OCI-LY3 (cell line): Measurements from ENCODE around the gene HERPUD1.

Experiments used
- EZH2phosphoT487 ChIP-seq: fragments of 200-600 bp; shearing (Covaris generic); IDR thresholded peaks from 2 replicates; pipeline ENCODE4 v1.6.1; 2018; ENCODE audit warnings: antibody characterized with exemption, mixed run types, low read depth
- TF ChIP-seq, protein P1 (sequence below): fragments of 200-600, 300-600 bp; sonication (generic); IDR thresholded peaks from 2 replicates; pipeline ENCODE4 v1.5.1; 2014; ENCODE audit warnings: antibody characterized with exemption, low read length, low read depth

DNA sequence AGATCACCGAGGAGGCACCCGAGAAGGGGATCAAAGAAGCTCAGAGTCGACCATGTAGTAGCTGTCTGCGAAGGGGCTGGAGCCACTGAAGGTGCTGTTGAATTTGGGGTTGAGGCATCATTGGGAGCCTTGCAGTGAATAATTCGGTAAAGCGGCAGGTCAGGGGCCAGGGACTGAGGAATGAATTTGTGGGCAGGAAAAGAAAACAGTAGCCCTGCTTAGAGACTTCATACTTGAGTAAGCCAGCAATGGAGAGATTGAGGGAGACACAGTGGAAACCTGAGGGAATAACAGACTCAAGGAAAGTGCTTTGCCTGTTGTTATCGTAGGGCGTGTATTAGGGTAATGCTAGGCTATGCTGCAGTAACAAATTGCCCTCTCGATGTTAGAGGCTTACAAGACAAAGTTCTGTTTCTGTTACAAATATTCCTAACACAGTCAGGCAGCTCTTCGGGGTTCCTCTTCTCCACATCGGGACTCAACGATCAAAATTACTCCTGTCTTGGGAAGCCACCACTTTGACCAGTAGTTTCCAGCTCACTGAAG, 13.4 kb upstream of the HERPUD1 start:
- TF ChIP-seq, protein P1, sequence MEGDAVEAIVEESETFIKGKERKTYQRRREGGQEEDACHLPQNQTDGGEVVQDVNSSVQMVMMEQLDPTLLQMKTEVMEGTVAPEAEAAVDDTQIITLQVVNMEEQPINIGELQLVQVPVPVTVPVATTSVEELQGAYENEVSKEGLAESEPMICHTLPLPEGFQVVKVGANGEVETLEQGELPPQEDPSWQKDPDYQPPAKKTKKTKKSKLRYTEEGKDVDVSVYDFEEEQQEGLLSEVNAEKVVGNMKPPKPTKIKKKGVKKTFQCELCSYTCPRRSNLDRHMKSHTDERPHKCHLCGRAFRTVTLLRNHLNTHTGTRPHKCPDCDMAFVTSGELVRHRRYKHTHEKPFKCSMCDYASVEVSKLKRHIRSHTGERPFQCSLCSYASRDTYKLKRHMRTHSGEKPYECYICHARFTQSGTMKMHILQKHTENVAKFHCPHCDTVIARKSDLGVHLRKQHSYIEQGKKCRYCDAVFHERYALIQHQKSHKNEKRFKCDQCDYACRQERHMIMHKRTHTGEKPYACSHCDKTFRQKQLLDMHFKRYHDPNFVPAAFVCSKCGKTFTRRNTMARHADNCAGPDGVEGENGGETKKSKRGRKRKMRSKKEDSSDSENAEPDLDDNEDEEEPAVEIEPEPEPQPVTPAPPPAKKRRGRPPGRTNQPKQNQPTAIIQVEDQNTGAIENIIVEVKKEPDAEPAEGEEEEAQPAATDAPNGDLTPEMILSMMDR = no peak
- no peak for TF ChIP-seq EZH2phosphoT487
